ENCODE results near the gene SDHAF1.
"Not testable (repeated sequence)": the region's sequence is repeated elsewhere in the genome, so short reads cannot be mapped to it uniquely, and the experiment has no call there.

The SDHAF1 gene, protein sequence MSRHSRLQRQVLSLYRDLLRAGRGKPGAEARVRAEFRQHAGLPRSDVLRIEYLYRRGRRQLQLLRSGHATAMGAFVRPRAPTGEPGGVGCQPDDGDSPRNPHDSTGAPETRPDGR

DNA sequence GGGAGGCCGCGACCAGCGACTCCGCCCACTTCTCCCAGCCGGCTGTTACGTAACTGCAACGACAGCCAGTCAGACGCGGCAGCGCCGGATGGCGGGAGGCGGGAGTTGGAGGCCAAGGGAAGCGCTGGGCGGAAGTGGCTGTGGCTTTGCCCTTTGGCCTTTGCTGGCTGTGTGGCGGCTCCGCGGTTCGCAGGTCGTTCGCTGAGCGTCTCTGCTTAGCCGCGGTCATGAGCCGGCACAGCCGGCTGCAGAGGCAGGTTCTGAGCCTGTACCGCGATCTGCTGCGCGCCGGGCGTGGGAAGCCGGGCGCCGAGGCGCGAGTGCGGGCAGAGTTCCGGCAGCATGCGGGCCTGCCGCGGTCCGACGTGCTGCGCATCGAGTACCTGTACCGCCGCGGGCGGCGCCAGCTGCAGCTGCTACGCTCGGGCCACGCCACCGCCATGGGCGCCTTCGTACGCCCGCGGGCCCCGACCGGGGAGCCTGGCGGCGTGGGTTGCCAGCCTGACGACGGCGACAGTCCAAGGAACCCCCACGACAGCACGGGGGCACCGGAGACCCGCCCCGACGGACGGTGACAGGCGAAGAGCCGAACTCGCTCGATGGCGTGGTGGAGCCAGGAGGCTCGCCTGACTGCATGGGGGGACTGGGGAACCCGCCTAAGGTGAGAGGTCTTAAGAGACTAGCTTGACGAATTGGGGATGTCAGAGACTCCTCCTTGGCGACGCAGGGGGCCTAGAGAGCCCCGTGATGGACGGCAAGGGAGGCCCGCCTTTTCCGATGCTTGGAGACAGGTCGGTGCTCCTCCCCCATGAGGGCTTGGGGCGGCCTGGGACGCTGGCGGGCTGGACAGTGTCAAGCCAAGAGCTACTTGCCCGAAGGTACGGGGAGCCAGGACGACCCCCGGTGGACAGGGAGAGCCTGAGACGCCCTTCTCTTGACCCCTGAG, at the start of gene SDHAF1:
SDHAF1 (plus strand) TSS at position 141 of the 946 bp plus-strand sequence; CDS start at position 228, 87 bp downstream.
- DNase-seq (ENCODE audit: low spot score): peak; percentile 99

DNA sequence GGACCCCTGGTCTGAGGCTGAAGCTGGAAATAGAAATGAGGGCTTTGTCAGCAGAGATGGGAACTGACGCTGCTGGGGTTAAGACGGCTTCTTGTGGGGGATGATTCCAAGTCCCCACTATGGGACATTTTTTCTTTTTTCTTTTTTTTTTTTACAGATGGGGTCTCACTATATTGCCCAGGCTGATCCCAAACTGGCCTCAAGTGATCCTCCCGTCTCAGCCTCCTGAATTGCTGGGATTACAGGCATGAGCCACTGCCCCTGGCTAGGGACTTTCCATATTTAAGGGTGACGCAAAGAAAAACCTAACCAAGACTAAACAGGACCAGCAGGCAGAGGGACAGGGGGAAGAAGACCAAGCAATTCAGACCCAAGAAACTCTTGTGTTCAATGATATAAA, 48.8 kb upstream of the SDHAF1 start:
- no peak for DNase-seq (ENCODE audit: low spot score)

DNA sequence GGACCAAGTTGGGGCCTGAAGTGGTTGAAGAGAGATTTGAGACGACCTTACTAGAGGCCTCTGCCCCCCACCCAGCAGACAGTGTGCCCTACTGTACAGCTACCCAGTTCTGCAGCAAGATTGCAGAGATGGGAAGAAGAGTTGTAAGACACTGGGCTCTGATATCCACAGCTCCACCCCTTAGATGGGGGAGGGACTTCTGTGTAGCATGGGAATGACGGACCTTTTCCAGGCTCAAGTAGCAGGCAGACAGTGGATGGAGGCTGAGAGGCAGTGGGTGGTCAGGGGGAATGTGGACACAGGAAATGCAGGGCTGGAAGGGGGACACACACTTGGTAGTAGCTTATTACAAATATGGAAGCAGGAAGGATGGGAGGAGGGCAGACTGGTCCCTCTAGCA, 45.9 kb upstream of the SDHAF1 start:
- no peak for DNase-seq (ENCODE audit: low spot score)

DNA sequence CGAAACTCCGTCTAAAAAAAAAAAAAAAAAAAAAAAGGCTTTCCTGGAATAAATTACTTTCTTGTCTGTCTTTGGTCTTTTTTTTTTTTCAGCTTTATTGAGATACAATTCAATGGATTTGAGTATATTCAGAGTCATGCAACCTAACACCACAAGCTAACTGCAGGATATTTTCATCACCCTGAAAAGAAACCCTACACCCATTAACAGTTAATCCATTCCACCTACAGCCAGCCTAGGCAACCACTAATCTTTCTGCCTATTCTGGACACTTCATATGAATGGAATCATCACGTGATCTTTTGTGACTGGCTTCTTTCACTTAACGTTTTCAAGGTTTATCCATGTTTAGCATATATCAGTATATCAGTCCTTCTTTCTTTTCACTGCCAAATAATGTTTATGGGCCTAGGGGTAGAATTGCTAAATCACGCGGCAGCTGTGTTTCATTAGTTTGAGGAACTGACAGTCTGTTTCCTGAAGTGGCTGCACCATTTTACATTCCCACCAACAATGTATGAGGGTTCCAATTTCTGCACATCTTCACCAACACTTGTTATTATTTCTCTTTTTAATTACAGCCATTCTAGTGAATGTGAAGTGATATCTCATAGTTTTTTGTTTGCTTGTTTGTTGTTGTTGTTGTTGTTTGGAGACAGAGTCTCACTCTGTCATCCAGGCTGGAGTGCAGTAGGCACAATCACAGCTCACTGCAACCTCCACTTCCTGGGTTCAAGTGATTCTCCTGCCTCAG, 38.9 kb upstream of the SDHAF1 start:
- no peak for DNase-seq (ENCODE audit: low spot score)

DNA sequence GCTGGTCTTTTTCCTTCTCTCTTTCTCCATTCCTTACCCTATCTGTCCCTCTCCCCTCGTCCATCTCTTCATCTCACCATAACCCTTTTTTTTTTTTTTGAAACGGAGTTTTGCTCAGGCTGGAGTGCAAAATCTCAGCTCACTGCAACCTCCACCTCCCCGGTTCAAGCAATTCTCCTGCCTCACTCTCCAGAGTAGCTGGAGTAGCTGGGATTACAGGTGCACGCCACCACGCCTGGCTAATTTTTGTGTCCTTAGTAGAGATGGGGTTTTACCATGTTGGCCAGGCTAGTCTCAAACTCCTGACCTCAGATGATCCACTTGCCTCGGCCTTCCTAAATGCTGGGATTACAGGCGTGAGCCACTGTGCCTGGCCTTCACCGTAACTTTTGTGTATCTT, 37.6 kb upstream of the SDHAF1 start:
- DNase-seq (ENCODE audit: low spot score): not testable (repeated sequence)

DNA sequence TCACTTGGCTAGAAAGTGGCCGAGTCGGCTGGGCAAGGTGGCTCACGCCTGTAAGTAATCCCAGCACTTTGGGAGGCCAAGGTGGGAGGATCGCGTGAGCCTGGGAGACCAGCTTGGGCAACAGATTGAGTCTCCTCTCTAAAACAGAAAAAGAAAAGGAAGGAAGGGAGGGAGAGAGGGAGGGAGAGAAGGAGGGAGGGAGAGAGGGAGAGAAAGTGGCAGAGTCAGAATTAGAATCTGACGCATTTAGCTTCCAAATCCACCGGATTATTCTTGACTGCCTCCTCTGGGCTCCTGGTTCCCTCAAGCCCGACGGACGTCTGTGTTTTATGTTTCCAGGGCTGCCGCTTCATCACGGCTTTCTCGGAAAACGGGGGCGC, 36.3 kb upstream of the SDHAF1 start:
- DNase-seq (ENCODE audit: low spot score): no peak

DNA sequence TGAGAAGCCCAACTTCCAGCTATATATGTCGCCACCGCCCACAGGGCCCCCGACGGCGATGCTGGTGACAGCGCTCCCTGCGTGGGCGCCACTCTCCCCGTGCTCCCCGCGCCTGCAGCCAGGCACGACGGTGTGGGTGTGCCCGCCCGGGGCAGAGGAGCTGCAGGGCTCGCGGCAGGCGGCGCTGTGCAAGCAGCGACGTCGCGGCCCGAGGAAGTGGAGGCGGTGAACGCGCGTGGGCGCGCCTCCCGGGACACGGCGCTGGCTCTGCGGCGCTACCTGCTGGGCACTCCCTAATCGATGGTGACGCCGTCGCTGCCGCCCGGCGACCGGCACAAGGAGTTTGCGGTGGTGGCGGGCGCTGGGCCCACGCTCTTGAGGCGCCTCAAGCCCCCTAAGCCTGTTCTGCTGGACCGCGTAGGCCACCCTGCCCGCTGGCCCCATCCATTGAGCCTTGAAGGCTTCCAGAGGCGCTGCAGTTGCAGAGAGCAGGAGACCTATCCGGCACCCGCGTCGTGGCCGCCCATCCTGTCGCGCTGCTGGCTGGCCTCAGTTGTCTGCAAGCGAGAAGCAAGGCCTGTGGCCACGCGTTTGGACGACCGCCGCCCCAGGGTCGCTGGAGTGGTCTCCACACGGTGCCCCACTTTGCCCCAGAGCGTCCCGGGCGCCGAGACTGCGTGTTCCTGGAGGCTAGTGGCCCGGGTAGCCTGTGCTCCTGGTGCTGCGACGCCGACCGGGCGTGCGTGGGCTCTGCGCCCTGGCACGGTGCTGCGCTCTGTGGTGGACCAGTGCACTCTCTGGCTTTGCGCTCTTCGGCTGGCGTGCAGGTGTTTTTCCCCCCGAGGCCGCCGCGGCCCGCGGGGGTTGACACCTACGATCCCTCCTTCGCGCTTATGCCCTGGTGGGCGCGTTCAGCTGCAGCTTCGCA, 35.7 kb upstream of the SDHAF1 start:
- DNase-seq (ENCODE audit: low spot score): no peak

DNA sequence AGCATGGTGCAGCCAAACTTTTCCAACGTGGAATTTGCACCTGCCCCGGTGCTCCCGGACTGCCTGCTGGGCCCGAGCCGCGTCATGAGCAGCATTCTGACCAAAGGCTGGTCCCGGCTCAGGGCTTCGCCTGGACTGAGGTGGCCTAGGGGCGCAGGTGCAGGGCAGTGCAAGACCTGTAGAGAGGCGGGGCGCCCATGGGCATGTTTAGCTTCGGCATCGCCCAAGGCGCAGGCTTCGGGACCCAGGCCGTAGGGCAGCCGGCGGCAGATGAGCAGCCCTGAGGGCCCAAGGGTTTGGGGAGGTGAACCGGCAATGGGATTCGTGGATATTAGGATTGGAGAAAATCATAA, 35.0 kb upstream of the SDHAF1 start:
- DNase-seq (ENCODE audit: low spot score): no peak

DNA sequence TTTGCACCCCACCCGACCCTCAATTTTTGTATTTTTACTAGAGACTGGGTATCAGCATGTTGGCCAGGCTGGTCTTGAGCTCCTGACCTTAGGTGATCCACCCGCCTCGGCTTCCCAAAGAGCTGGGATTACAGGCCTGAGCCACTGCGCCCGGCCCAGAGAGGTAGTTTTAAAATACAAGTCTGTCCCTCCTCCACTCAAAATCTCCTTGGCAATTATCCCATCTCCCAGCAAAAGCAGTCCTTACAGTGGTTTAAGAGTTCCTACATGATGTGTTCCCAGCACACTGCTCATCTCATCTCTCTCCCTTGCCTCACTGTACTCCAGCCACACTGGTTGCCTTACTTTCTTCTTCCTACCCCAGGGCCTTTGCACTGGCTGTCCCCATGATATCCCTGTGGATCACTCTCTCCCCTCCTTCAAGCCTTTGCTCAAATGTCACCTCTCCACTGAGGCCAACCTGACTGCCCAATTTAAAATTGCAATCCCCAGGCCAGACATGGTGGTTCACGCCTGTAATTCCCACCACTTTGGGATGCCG, 34.5 kb upstream of the SDHAF1 start:
- DNase-seq (ENCODE audit: low spot score): no peak

DNA sequence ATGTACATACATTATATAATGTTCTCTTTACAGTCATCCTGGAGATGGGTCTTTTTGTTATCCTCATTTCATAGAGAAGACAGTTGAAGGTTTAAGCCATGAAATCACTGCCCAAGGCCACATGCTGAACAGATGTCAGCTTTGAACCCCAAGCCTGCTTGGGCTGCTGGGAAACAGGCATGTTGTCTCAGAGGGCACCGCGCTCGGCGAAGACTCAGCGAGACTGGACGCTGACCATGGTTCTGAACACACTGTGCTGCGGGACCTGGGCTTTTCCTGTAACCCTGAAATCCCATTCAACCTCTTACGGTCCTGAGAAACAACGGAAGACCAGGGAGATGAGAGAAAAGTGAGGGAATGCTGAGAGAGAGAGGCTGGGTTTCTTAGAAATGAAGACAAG, 31.5 kb upstream of the SDHAF1 start:
- peak; percentile 66 for DNase-seq (ENCODE audit: low spot score)

DNA sequence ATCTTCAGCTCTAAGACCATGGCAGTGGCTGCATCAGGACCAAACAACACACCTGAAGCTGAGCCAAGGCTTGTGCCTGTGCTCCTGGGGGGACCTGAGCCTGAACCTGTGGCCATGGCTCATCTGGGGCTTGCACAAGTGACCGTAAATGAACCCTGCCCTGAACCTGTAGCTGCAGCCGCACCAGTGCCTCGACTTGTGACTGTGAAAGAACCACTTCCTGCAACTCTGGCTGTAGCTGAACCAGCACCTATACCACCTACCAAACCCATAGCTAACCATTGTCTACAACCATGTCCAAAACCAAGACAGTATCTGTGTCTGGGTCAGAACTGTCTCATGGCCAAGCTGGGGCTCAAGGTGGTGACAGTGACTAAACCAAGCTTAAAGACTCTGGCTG, 28.2 kb upstream of the SDHAF1 start:
- DNase-seq (ENCODE audit: low spot score): no peak

DNA sequence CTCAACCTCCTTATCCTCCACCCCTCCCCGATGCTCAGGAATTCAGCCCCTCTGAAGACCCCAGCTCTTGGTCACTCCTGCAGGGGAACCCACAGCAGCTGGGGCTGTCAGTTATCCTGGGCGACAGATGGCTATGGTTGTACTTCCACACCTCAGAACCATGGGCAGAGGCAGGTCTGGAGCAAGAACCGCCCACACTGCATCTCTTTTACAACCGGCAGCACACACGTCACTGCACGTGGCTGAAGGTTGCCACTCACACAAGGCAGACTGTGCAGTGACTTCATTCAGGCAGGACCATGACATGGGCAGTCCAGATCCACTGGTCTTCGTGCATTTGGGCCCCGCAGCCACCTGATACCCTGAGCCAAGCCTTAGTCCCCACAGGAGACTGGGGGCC, 21.5 kb upstream of the SDHAF1 start:
- no peak for DNase-seq (ENCODE audit: low spot score)

DNA sequence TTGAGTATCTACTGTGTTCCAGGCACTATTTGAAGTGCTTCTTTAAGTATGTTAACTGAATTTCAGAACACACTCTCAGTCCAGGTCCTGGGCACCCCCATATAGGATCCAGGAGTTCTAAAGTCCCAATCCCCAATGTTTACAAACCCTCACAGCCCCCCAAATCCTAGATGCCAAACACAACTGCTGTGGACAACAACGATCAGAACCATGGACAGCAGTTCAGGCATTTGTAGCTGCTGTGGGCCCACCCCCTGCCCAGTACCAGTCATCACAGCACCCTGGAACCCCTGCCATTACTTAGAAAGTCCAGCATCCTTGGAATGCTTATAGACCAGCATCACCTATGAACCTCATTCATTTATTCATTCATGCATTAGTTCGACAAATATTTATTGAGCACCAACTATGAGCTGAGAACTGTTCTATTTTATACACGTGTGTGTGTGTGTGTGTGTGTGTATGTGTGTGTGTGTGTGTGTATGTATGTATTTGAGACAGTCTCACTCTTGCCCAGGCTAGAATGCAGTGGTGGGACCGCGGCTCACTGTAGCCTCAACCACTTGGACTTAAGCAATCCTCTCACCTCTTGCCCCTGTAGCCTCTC, 19.3 kb upstream of the SDHAF1 start:
- DNase-seq (ENCODE audit: low spot score): peak; percentile 64

DNA sequence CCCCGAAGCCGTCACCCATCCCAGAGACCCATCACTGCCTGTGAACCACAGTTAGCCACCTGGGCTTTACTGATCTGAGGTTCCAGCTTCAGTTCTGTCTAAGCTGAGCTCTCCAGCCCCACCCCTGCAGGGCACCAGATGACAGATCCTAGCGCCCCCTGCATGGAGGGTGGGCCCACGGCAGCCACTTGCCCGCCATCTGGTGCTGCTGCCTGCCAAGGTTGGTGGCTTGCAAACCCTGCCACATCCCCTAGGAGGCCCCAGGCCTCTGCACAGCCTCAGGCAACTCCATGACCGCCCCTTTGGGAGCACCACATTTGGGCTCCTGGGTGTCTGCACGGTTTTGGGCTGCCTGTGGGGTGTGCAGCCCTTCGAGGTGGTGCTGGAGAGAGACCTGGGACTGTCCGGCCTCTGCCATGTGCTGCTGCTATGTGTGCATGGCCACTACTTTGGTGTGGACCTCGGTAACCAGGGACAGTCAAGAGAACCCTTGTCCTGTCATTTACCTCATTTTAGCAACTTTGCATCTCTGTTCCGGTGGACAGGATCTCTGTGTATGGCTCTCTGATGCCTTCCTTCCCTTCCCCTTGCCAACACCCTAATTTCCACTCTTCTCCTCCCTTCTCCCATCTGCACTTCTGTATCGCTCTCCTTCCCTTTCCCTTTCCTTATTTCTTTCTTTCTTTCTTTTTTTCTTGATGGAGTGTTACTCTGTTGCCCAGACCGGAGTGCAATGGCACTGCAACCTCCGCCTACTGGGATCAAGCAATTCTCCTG, 17.4 kb upstream of the SDHAF1 start:
- DNase-seq (ENCODE audit: low spot score): no peak

DNA sequence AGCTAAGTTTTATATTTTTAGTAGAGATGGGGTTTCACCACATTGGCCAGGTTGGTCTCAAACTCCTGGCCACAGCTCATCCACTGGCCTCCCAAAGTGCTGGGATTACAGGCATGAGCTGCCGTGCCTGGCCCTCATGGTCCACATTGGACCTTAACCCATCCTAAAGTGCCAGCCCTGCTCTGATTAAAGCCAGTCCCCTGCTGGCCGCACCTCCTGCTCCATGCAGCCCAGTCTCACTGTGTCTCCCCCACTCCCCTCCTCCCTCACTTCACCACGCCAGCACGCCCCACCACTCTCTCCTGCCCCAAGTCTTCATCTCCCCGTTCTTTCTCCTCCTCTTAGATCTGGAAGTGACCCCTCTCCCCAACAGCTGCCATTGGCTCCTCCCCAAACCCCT, 16.7 kb upstream of the SDHAF1 start:
- no peak for DNase-seq (ENCODE audit: low spot score)

DNA sequence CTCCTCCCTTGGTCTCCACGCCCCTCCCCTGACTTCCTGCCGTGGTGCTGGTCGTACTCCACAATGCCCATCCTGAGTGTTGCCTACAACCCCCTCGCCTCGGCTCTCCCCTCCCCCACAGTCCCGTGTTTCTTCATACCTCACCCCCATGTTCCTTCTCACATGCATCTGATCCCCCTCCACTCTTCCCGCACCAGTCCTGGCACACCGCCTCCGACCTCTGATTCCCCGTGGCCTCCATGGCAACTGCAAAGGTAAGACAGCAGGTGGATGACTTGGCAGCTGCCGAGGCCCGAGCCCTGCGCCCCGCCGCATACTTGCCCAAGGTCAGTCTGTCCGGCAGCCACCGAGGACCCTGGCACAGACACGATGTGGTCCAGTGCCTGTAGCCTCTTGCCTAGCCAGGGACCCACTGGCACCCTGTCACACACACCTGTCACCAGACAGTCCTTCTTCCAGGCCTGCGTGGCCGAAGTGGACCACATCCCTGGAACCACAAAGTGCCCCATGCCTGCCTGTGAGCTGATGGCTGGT, 16.1 kb upstream of the SDHAF1 start:
- DNase-seq (ENCODE audit: low spot score): no peak

DNA sequence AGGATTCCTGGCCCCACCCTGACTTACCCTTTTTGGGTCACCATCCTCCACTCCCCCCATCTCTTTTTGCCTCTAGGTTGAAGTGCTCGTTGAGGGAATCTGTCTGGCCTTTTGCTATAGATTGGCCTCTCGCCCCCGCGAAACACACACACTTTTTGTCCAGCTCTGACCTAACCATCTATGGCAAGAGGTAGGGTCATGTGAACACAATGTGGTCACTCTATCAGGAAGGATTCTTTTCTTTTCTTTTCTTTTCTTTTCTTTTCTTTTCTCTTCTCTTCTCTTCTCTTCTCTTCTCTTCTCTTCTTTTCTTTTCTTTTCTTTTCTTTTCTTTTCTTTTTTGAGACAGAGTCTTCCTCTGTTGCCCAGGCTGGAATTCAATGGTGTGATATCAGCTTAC, 14.0 kb upstream of the SDHAF1 start:
- not testable (repeated sequence) for DNase-seq (ENCODE audit: low spot score)

DNA sequence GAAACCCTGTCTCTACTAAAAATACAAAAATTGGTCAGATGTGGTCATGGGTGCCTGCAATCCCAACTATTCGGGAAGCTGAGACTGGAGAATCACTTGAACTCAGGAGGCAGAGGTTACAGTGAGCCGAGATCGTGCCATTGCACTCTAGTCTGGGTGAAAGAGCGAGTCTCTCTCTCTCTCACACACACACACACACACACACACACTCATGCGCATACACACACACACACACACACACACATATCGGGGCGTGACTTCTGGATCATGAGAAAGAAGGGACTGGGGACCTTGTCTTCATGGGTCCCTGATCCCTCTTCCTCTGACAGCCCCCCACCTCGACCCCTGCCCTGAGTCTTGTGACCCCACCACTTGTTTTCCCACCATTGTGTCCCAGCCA, 11.8 kb upstream of the SDHAF1 start:
- no peak for DNase-seq (ENCODE audit: low spot score)

DNA sequence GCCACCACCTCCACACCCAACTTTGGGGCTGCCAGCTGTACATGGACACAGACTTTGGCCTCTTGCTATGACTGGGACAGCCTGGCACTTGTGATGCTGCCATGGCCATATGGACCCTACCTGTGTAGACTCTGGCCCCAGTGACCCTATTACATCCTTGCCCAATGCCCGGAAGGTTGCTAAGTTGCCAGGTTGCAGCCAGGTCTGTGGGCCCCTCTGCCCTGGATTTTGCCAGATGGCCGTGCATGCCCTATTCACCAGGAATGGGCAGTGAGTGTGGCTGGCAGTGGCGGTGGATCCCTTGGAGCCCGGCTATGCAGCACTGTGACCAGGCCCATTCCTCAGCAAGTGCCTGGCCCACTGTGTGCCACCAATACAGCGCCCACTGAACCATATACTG, 8.9 kb upstream of the SDHAF1 start:
- DNase-seq (ENCODE audit: low spot score): no peak

All from HuH-7.5 (cell line).